NCI-H187 treated with DMSO at 0.1 percent for 48 hours (cell line): Measurements from ENCODE around the gene MYL10.

ENCODE experiments used
- DNase-seq: peaks from one replicate; lab custom pipeline; 2025; lab: John Stamatoyannopoulos, UW

Gene MYL10

DNA sequence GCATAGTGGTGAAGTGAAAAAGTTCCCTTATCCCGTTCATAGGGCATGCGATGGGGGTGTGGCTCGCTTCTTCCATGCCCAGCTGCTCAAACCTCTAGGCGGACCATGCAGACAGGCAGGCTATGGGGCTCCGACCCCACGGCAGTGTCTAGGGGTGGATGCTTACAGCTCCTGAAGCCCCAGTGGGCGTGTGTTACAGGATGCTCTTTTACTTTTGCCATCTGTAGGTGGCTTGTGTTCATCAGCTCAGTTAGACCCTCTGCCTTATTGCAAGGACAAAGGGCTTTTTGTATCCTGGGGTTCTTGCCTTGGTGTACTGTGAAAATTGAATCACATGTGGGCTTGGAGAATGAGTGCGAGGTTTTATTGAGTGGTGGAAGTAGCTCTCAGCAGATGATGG is at the start of gene MYL10:
Gene MYL10 (minus strand): TSS at position 126 of the 400 bp plus-strand sequence. CDS start 178 bp downstream, outside the sequence.
- DNase-seq: no peak

DNA sequence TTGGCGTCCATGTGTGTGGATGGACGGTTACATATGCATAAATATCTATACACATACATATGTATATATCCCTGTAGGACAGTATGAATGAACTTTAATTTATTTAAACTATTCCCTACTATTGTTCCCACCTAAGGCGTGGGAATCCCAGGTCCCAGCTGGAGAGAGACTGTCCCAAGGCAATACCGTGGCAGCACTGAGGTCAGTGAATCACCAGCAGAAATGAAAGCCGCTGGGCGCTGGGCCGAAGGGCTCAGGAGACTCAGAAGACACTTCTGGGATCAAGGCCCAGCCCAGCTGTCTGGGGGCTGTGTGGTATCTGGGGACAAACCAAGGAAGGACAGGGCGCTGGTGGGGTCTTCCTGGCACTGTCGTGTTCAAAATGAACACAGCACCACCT is 49.6 kb upstream of the MYL10 start:
- DNase-seq: no peak

DNA sequence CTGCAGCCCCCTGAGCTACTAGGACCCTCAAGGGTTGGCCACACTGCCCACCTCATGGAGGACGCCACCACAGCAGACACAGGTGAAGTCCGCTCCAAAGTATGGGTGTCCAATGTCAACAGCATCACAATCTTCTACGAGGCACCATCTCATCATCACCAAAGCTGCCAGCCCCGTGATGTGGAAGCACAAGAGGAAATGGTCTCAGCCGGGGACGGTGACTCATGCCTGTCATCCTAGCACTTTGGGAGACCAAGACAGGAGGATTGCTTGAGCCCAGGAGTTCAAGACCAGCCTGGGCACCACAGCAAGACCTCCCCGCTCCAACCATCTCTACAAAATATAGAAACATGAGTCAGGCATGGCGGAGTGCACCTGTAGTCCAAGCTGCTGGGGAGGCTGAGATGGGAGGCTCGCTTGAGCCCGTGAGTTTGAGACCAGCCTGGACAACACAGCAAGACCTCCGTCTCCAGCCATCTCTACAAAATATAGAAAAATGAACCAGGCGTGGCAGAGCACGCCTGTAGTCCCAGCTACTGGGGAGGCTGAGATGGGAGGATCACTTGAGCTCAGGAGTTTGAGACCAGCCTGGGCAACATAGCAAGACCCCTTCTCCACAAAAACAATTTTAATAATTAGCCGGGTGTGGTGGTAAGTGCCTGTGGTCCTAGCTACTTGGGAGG is 48.8 kb upstream of the MYL10 start:
- no peak for DNase-seq

DNA sequence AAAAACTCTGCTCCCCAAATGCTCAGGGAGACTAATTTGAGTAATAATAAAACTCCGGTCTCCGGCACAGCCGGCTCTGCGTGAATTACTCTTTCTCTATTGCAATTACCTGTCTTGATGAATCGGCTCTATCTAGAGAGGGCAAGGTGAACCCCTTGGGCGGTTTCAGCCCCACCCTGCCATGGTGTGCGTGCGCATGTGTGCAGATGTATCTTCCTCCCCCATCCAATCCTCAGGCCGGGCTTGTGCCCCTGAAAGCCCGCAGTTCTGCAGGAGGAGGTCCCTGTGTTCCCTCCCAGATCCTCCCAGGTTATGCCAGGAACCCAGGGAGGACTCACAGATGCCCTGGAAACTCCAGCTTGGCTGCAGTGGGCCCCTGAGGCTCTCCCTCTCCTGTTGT is 48.3 kb upstream of the MYL10 start:
- no peak for DNase-seq

DNA sequence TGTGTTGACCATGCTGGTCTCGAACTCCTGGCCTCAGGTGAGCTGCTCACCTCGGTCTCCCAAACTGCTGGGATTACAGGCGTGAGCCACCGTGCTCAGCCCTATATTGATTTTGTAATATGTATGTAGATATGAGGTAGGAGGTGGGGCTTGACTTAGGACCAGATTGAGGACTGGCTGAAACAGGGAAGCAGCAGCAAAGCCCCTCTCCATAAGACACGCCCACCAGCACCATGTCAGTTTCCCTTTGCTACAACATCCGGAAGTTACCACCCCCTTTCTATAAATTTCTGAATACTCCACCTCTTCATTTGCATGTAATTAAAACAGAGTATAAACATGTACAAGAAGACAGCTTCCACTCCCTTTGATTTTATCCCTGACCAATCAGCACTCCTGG is 47.9 kb upstream of the MYL10 start:
- no peak for DNase-seq

DNA sequence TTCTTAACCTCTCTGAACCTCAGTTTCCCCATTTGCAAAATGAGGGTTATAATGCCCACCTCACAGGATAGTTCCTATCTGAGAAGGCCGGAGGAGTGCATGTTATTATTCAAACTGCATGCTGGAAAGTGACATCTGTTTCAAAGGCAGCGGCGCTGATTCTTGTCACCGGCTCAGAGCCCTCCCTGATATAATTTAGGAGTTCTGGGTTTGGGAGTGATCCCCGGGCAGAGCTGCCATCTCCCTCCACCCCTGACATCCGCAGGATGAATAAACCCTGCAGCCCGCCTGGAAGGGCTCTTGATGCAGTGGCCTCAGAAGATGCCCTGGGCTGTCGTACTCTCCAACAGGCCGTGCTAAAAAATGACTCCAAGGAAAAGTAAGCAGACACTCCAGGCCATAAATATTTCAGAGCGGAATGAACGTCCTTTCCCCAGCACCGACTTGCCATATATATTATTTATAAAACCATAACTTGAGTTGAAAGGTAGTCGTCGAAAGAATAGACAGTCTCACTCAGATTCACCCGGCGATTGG is 47.0 kb upstream of the MYL10 start:
- DNase-seq: no peak

DNA sequence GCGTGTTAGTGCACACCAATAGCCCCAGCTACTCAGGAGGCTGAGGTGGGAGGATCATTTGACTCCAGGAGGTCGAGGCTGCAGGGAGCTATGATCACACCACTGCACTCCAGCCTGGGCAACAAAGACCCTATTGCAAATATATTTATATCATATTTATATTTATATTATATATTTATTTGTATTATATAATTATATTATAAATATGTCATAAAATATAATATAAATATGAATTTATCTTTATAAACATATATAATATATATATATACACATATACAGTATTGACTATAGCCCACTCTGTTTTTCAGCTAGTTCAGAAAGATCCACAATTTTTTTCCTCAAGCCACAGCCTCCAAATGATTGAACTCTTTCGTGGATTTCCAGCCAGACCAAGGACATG is 45.3 kb upstream of the MYL10 start:
- no peak for DNase-seq

DNA sequence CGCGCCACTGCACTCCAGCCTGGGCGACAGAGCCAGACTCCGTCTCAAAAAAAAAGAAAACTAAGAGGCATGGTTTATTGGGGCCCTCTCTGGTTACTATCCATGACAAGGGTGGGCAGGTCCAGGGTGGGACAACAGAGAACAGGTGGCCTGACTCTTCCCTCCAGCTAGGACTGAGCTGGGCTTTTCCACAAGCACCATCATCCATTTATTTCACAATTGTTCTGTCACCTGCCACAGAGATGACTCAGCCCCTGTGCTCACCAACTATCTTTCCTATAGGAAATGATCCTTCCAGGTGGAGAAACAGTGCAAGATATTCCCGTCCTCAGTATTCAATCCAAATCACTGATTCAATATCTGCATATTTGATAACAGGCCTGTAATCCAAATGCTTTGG is 44.9 kb upstream of the MYL10 start:
- DNase-seq: no peak

DNA sequence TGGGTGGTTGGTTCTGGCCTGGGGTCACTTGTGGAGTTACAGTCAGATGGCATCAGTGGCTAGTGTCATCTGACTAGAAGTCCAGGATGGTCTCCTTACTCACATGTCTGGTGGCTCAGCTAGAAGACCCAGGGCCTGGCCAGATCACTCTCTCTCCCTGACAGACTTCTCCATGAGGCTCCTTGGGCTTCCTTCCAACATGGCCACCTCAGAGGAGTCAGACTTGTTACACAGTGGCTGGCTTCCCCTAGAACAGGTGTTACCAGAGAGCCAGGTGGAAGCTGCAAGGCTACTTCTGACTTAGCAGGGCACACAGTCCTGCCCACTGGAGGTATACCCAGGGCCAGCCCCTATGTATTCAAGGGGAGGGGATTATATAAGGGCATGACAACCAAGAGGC is 44.2 kb upstream of the MYL10 start:
- no peak for DNase-seq

DNA sequence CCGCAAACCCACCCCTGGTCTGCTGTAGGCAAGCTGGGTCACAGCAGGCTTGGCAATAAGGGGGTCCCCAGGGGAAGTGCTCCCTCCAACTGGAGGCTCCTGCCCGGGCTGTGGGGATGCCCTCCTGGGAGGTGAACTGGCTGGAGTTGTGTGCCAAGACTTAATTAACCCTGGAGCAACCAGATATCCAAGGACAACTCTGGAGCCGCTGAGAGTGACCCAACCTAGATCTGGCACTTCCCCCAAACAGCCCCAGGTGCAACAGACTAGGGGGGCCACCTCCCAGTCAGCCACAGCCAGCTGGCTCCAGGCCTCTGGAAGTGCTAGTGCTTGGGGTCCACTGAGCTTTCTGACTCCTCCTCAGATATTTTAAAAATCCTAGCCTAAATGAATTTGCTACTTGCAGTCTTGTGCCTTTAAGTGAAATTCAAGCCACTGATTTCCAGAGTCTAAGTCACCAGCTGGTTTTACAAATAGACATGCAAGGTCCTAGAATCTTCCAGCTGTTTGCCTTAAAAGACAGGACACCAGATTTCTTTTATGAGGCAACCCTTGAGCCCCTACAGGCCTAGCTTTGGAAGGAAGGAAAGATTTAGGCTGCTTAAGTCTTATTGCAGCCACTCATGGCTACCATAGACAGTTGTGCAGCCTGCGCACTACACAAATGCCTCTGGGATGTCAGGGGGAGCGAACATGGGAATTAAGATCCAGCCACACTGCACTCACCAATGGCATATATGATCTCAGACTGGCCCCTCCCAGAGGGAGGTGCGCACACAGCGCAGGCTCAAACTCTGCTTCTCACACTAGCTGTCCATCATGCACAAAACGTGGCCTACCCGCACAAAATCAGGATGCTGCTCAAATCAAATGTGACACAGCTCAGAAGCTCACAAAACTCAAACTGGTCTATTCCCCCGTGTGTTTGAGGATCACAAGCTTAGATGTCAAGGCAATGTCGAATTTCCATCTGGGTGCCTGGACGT is 42.6 kb upstream of the MYL10 start:
- DNase-seq: no peak

DNA sequence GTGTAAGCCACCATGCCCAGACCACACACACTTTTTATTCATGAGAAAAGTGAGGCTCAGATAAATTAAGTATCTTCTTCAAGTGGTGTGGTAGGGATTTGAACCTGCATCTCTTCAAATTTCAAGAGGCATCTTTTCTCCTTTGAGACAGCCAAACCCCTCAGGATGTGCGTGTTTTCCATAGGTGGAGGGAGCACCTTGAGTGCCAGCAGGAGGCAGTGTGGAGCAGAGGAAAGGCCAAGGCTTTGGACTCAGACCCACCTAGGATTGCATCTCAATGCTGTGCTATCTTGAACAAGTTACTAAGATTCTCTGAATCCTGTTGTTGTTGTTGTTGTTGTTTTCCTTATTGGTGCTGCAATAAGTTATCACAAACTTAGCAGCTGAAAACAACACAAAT is 40.2 kb upstream of the MYL10 start:
- no peak for DNase-seq

DNA sequence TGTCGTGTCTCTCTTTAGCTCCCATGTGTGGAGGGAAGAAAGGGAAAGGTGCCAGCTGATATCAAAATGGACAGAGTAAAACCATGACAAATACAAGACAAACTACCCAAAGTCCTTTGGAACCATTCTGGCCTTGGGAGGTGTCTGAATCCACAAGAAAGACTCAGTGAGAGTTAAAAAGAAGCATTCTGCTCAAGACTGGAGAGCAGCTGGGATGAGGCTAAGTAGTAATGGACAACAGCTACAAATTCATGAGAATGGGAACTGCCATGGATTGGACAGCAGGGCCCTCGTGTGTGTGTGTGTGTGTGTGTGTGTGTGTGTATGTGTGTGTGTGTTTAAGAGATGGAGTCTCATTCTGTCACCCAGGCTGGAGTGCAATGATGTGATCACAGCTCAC is 39.6 kb upstream of the MYL10 start:
- DNase-seq: no peak

DNA sequence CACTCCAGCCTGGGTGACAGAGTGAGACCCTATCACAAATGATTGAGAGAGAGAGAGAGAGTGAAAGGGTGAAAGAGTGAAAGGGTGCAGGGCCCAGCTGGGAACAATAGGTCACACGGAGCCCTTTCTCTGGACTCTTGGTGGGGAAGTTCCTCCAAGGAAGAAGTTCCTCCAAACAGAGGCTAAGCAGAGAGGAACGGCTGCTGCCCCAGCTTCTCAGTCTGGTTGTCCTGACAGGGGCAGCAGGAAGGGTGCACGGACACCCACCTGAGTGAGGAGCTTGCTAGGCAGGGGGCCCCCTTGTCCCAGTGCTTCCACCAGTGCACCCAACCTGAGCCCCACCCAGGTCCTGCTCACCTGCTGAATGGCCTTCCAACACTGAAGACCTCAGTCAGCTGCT is 38.8 kb upstream of the MYL10 start:
- no peak for DNase-seq

DNA sequence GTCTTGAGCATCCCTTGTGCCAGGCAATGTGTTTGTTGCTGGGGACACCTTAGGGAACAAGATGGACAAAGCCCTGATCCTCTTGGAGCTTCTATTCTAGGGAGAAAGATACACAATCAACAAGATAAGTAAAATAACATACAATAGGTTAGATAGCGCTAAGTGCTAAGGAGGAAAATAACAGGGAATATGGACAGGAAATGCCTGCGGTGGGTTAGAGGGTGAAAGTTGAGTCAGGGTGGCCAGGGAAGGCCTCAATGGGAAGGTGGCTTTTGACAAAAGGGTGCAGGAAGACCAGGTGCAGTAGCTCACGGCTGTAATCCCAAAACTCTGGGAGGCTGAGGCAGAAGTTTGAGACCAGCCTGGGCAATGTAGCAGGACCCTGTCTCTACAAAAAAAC is 38.3 kb upstream of the MYL10 start:
- DNase-seq: no peak

DNA sequence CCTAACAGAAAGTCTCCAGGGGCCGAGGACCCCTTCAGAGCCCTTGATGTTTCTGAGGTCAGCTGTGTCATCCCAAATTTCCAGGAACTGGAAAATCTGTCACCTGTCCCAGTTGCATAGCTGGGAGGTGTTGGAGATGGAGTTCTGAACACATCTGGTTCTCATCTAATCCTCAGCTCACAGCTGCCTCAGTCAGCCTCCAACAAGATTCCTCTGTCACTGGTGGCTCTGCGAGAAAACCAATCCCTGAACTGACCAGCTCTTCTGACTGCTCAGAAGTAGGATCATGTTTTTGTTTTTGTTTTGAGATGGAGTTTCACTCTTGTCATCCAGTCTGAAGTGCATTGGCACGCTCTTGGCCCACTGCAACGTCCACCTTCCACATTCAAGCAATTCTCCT is 37.6 kb upstream of the MYL10 start:
- DNase-seq: no peak

DNA sequence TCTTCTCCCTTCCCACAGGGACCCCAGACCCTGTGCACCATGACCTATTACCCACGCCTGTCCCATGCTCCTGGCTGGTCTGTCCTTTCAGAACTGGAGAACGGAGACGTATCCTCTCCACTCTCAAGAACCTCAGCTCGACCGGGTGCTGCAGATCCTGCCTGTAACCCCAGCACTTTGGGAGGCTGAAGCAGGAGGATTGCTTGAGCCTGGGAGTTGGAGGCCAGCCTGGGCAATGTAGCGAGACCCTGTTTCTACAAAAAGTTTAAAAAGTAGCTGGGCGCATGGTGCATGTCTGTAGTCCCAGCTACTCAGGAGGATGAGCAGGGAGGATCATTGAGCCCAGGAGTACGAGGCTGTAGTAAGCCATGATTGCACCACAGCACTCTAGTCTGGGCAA is 37.2 kb upstream of the MYL10 start:
- no peak for DNase-seq

DNA sequence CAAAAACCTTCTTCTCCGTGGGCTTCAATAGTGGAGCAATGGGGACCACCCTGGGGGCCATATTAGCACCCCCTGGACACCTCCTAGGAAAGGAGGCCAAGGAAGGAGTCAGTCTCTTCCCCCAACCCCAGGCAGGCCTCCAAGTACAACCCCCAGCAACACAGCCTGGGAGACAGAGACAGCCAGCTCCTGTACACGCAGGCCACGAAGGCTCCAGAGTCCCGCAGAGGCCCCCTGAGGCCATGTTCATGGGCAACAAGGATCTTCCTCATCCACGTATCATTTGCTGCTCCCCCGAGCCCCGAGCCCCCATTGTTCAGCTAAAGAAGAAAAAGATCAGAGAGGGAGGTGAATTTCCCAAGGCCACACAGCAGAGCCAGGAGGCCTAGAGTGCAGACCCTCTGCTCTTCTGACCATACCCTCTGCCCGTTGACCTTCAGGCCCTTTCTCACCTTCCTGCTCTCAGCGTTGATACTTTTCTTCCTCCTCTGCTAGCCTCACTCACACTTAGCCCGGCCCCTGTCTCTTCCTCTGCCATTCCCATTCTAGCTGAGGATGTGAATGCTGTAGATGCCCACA is 35.9 kb upstream of the MYL10 start:
- DNase-seq: no peak

DNA sequence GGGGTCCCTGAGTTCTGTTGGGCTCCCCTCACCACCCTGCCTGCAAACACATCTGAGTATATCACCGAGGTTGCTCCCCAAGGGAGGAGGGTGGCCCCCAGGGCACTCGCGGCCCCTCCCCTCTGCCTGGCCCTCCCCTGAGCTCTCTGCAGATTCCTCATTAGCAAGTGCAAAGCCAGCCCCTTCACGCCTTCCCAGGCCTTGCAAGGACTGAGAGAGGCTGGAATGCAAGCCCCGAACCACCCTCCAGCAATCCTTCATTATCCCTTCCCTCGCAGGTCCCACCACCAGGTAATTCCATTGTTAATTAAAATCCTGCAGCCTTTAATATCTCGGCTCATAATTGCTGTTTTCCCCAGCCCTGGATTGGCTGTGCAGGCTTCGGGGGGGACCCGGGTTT is 35.3 kb upstream of the MYL10 start:
- DNase-seq: no peak

DNA sequence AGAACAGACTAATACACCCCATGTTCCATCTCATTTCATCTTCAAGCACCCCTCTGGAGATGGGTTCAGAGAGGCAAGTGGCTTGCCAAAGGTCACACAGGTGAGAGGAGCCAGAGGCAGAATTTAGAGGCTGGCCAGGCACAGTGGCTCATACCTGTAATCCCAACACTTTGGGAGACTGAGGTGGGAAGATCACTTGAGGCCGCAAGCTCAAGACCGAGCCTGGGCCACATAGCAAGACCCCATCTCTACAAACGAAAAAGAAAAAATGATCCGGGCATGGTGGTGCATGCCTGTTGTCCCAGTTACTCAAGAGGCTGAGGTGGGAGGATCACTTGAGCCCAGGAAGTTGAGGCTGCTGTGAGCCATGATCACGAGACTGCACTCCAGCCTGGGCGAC is 34.7 kb upstream of the MYL10 start:
- no peak for DNase-seq

DNA sequence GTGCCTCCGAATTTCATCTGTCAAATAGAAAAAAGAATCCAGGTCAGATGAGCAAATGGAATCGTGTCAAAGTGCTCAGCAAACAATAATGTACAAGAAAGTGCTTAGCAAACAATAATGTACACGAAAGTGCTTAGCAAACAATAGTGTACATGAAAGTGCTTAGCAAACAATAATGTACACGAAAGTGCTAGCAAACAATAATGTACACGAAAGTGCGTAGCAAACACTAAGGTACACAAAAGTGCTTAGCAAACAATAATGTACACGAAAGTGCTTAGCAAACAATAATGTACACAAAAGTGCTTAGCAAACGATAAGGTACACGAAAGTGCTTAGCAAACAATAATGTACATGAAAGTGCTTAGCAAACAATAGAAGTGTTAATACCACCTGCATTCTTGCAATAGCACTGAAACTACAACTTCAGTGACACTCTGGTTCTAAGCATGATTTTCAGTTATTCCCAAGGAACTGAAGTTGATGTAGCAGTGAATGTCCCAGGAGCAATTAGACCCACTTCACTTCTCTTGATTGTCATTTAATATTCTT is 33.4 kb upstream of the MYL10 start:
- no peak for DNase-seq

DNA sequence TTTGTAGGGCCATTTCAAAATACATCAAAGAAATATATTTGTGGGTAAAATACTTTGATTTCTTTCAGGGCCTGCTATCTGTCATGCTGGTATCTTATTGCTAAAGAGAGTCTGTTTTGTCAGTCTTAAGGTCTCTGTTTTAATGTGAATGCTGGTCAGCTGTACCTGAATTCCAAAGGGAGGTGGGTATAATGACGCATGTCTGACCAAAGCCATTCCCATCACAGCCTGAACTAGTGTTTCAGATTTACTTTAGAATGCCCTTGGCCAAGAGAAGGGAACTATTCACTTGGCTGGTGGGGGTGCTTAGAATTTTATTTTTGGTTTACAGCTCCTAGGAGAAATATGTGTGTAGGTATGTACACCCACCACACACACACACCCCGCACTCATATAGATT is 30.6 kb upstream of the MYL10 start:
- DNase-seq: no peak

DNA sequence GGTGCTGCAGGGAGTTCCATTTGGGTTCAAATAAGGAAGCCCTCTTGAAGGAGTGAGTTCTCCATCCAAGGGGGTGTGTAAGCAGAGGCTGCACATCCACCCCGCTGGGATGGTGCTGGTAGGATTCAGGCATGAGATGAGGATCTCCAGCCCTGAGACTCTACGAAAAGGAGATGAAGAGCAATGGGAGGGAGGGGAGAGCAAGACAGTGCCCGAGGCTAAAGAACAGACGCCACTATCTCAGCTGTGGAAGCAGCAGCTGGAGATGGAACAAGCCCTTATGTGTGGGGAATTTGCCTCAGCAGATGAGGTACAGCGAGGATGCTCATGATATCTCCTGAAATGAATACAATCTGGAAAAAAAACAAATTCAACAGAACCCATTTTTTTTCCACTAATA is 28.1 kb upstream of the MYL10 start:
- DNase-seq: no peak

DNA sequence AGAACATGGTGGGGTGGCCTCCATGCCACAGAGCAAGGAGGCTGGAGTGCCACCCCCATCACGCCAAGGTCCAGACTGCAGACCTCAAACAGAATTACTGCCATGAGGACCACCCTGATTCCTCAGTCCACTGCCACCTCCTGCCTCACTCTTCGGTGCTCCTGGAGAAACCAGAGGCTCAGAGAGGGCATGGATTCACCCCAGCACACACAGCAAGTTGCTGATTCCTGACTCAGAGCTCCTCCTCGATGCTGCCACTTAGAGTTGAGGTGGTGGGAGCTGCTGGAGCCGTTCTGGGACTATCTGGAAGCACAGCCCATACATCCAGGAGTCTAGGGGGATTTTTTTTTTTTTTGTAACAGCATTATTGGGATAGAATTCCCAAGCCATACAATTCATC is 22.0 kb upstream of the MYL10 start:
- no peak for DNase-seq
